WTC11 (cell line): ENCODE measurements around the gene HCRT. TPM values are rescaled to one million over a fixed set of nuclear protein-coding genes. Genes with fewer than 3 reads are reported as not detected.
"Not testable (repeated sequence)": the region's sequence is repeated elsewhere in the genome, so short reads cannot be mapped to it uniquely, and the experiment has no call there.

ENCODE experiments used
- ATAC-seq: fragments of 200-7000 bp; cut with Tn5 transposase; 2 replicates; pipeline ENCODE4 v1.10.0; 2021; ENCODE audit warnings: mild to moderate bottlenecking, moderate library complexity
- CTCF ChIA-PET: fragments of 300-600 bp; sonication (Branson Sonifier 250); formaldehyde crosslinking; loops from one replicate; lab custom pipeline; 2021; ENCODE audit warnings: antibody characterized with exemption; lab: Charles Lee
- POLR2A ChIA-PET: fragments of 350-600 bp; sonication (Branson Sonifier 250); formaldehyde crosslinking; loops from one replicate; lab custom pipeline; 2021; ENCODE audit warnings: antibody characterized with exemption; lab: Charles Lee
- DNase-seq: peaks from one replicate; pipeline ENCODE4 v3.0.0; 2021; ENCODE audit warnings: low spot score
- H3K27ac Mint-ChIP-seq: 2 replicates; pipeline ENCODE4 v1.8.0; 2021; ENCODE audit warnings: mixed read lengths
- H3K27me3 Mint-ChIP-seq: 2 replicates; pipeline ENCODE4 v1.8.0; 2021; ENCODE audit warnings: low read depth, mild to moderate bottlenecking, moderate library complexity, mixed read lengths
- H3K36me3 Mint-ChIP-seq: 2 replicates; pipeline ENCODE4 v1.8.0; 2021; ENCODE audit warnings: mixed read lengths
- H3K4me1 Mint-ChIP-seq: 2 replicates; pipeline ENCODE4 v1.8.0; 2022; ENCODE audit warnings: mixed read lengths
- H3K4me3 Mint-ChIP-seq: 2 replicates; pipeline ENCODE4 v1.8.0; 2021; ENCODE audit warnings: mild to moderate bottlenecking, moderate library complexity, mixed read lengths
- H3K9me3 Mint-ChIP-seq: 2 replicates; pipeline ENCODE4 v1.8.0; 2021; ENCODE audit warnings: mixed read lengths
- AR ChIP-seq: fragments of 250-450 bp; sonication (Bioruptor Pico); IDR thresholded peaks from 2 replicates; pipeline ENCODE4 v1.9.0; 2021; ENCODE audit warnings: mild to moderate bottlenecking
- ATF6 ChIP-seq: sonication (generic); formaldehyde crosslinking; IDR thresholded peaks from 2 replicates; pipeline ENCODE4 v1.8.1; 2023; ENCODE audit warnings: mild to moderate bottlenecking, missing genetic modification reagents
- FOXK1 ChIP-seq: sonication (generic); formaldehyde crosslinking; IDR thresholded peaks from 2 replicates; pipeline ENCODE4 v1.8.0; 2022; ENCODE audit warnings: mild to moderate bottlenecking, moderate library complexity, missing genetic modification reagents
- IRF1 ChIP-seq: sonication (generic); formaldehyde crosslinking; IDR thresholded peaks from 2 replicates; pipeline ENCODE4 v1.8.0; 2023; ENCODE audit warnings: missing genetic modification reagents
- KAT7 ChIP-seq: sonication (generic); formaldehyde crosslinking; IDR thresholded peaks from 2 replicates; pipeline ENCODE4 v1.8.1; 2023; ENCODE audit warnings: missing genetic modification reagents, mild to moderate bottlenecking, borderline replicate concordance
- NFE2L1 ChIP-seq: sonication (generic); formaldehyde crosslinking; IDR thresholded peaks from 2 replicates; pipeline ENCODE4 v1.8.1; 2023; ENCODE audit warnings: missing genetic modification reagents
- NFYB ChIP-seq: sonication (generic); formaldehyde crosslinking; conservative IDR thresholded peaks from 2 replicates; pipeline ENCODE4 v1.8.0; 2022; ENCODE audit warnings: low read depth, missing genetic modification reagents
- NR1H2 ChIP-seq: sonication (generic); formaldehyde crosslinking; IDR thresholded peaks from 2 replicates; pipeline ENCODE4 v1.9.0; 2021; ENCODE audit warnings: mild to moderate bottlenecking, moderate library complexity, missing genetic modification reagents
- PREB ChIP-seq: sonication (generic); formaldehyde crosslinking; IDR thresholded peaks from 2 replicates; pipeline ENCODE4 v1.8.1; 2022; ENCODE audit warnings: mild to moderate bottlenecking, missing genetic modification reagents, moderate library complexity, borderline replicate concordance
- SOX15 ChIP-seq: fragments of 250-450 bp; sonication (Bioruptor Pico); IDR thresholded peaks from 2 replicates; pipeline ENCODE4 v1.9.0; 2021; ENCODE audit warnings: mild to moderate bottlenecking
- SP1 ChIP-seq: sonication (generic); formaldehyde crosslinking; conservative IDR thresholded peaks from 2 replicates; pipeline ENCODE4 v1.8.1; 2022; ENCODE audit warnings: missing genetic modification reagents
- TCF7 ChIP-seq: sonication (generic); formaldehyde crosslinking; IDR thresholded peaks from 2 replicates; pipeline ENCODE4 v1.8.0; 2022; ENCODE audit warnings: mild to moderate bottlenecking, low read depth, missing genetic modification reagents, moderate library complexity
- USF1 ChIP-seq: sonication (generic); formaldehyde crosslinking; IDR thresholded peaks from 2 replicates; pipeline ENCODE4 v1.8.0; 2022; ENCODE audit warnings: mild to moderate bottlenecking, missing genetic modification reagents
- ZNF121 ChIP-seq: sonication (generic); formaldehyde crosslinking; IDR thresholded peaks from 2 replicates; pipeline ENCODE4 v1.8.0; 2023; ENCODE audit warnings: missing genetic modification reagents
- ZNF219 ChIP-seq: sonication (generic); formaldehyde crosslinking; IDR thresholded peaks from 2 replicates; pipeline ENCODE4 v1.8.0; 2023; ENCODE audit warnings: missing genetic modification reagents, mild to moderate bottlenecking, borderline replicate concordance
- ZNF232 ChIP-seq: sonication (generic); formaldehyde crosslinking; IDR thresholded peaks from 2 replicates; pipeline ENCODE4 v1.8.0; 2022; ENCODE audit warnings: mild to moderate bottlenecking, missing genetic modification reagents
- ZNF416 ChIP-seq: fragments of 250-450 bp; sonication (Bioruptor Pico); IDR thresholded peaks from 2 replicates; pipeline ENCODE4 v1.9.0; 2021; ENCODE audit warnings: mild to moderate bottlenecking, inconsistent platforms
- ZNF425 ChIP-seq: fragments of 250-450 bp; sonication (Bioruptor Pico); conservative IDR thresholded peaks from 2 replicates; pipeline ENCODE4 v1.9.0; 2021; ENCODE audit warnings: mild to moderate bottlenecking
- ZNF532 ChIP-seq: fragments of 250-450 bp; sonication (Bioruptor Pico); IDR thresholded peaks from 2 replicates; pipeline ENCODE4 v1.9.0; 2021; ENCODE audit warnings: mild to moderate bottlenecking, borderline replicate concordance
- total RNA-seq: library from RNA; stranded (reverse); gene quantifications from 3 replicates; pipeline ENCODE4 v1.2.3, GENCODE V29; 2021

Gene HCRT
- total RNA-seq, 1 experiment from 2014 or later = not detected

GRCh38 chr17:42187833-42188232 is 2.6 kb upstream of the HCRT start (continued):
- TF ChIP-seq ATF6 (CRISPR knock-in tag) (no peak), USF1 (CRISPR knock-in tag) (no peak), AR (CRISPR knock-in tag) (no peak), ZNF416 (CRISPR knock-in tag) (no peak), SOX15 (no peak), PREB (CRISPR knock-in tag) (no peak), NR1H2 (no peak), KAT7 (no peak), NFE2L1 (CRISPR knock-in tag) (no peak), ZNF232 (no peak), ZNF219 (CRISPR knock-in tag) (no peak)

- not testable (repeated sequence) for H3K27ac Mint-ChIP-seq, ATAC-seq, H3K36me3 Mint-ChIP-seq, DNase-seq, H3K4me3 Mint-ChIP-seq, H3K9me3 Mint-ChIP-seq
- CTCF ChIA-PET = interaction anchor here (0.6 to 7.3 kb wide), 7 partner anchors 8 to 618 kb away, joined by 3 to 55 read pairs (median 4); partner anchors contain the start of gene GHDC
- Mint-ChIP-seq H3K27me3 (peaks cover 58% of the 10 kb centered on the region), H3K4me1 (peaks cover 28% of the 10 kb centered on the region)
- POLR2A ChIA-PET = interaction anchor here (0.7 kb wide), 1 partner anchor 27 kb away, joined by 9 read pairs; no protein-coding TSS in a partner anchor
These were observed 939 bp upstream of the HCRT start for GRCh38 chr17:42186191-42186590.

- ChIA-PET CTCF (interaction anchor here (2.9 to 7.3 kb wide), 2 partner anchors 9 to 37 kb away, joined by 29 to 55 read pairs; partner anchors contain the start of gene GHDC), POLR2A (no interaction called here)
- H3K36me3 Mint-ChIP-seq = no peaks in the 10 kb centered on the region
- peaks cover 28% of the 10 kb centered on the region for H3K4me1 Mint-ChIP-seq
- H3K27me3 Mint-ChIP-seq = peaks cover 61% of the 10 kb centered on the region
- DNase-seq (no peak), ATAC-seq (no peak)
- no peak overlapping the region for H3K27ac Mint-ChIP-seq
- H3K9me3 Mint-ChIP-seq = no peaks in the 10 kb centered on the region
- H3K4me3 Mint-ChIP-seq = no peak overlapping the region
- TF ChIP-seq TCF7 (CRISPR knock-in tag) = no peak
- TF ChIP-seq IRF1 (CRISPR knock-in tag) = no peak
- TF ChIP-seq ZNF425 (CRISPR knock-in tag) = no peak
- no peak for TF ChIP-seq SP1 (CRISPR knock-in tag)
- no peak for TF ChIP-seq PREB (CRISPR knock-in tag)
- TF ChIP-seq ZNF121 (CRISPR knock-in tag) = no peak
- no peak for TF ChIP-seq NFYB (CRISPR knock-in tag)
- TF ChIP-seq ZNF532 (CRISPR knock-in tag) = no peak
- TF ChIP-seq KAT7 = no peak
- TF ChIP-seq FOXK1 (CRISPR knock-in tag) = no peak
These were observed 324 bp upstream of the HCRT start for GRCh38 chr17:42185621-42185930.
